ENCODE measurements around the gene UBTF.

Gene UBTF

GRCh38 chr17:44219108-44219615, 313 bp downstream of the UBTF start:
- H3K4me3 ChIP-seq (ENCODE audit: low read depth, low read length) = peak overlapping the region; percentile 37
- TF ChIP-seq CTCF (IDR thresholded peaks at IDR 0.05; ENCODE audit: control insufficient read depth, extremely low read depth, insufficient read depth) = peak; percentile 19; the same call in 1 of the 2 replicates
- no peak for DNase-seq (ENCODE audit: low read depth)

GRCh38 chr17:44218344-44219107, 949 bp downstream of the UBTF start:
- DNase-seq (ENCODE audit: low read depth) = no peak
- peak; percentile 69 for TF ChIP-seq CTCF (IDR thresholded peaks at IDR 0.05; ENCODE audit: control insufficient read depth, extremely low read depth, insufficient read depth)

GRCh38 chr17:44217738-44218343, 1.6 kb downstream of the UBTF start:
- no peak for TF ChIP-seq CTCF (IDR thresholded peaks at IDR 0.05; ENCODE audit: control insufficient read depth, extremely low read depth, insufficient read depth)
- H3K4me3 ChIP-seq (ENCODE audit: low read depth, low read length) = peak overlapping the region; percentile 62
- no peak for DNase-seq (ENCODE audit: low read depth)

More at GRCh38 chr17:44218344-44219107, 949 bp downstream of the UBTF start:
- peak overlapping the region; percentile 62 for H3K4me3 ChIP-seq (ENCODE audit: low read depth, low read length)

- H3K4me3 ChIP-seq (ENCODE audit: low read depth, low read length) = no peak overlapping the region
- DNase-seq (ENCODE audit: low read depth) = no peak
- no peak for TF ChIP-seq CTCF (IDR thresholded peaks at IDR 0.05; ENCODE audit: control insufficient read depth, extremely low read depth, insufficient read depth)
These were observed 2.8 kb downstream of the UBTF start for GRCh38 chr17:44216694-44217093.

GRCh38 chr17:44216173-44216572, 3.3 kb downstream of the UBTF start:
- no peak overlapping the region for H3K4me3 ChIP-seq (ENCODE audit: low read depth, low read length)
- DNase-seq (ENCODE audit: low read depth) = no peak

GRCh38 chr17:44214896-44215295, 4.6 kb downstream of the UBTF start:
- no peak for TF ChIP-seq CTCF (IDR thresholded peaks at IDR 0.05; ENCODE audit: control insufficient read depth, extremely low read depth, insufficient read depth)
- no peak for DNase-seq (ENCODE audit: low read depth)
- H3K4me3 ChIP-seq (ENCODE audit: low read depth, low read length) = no peak overlapping the region

More at GRCh38 chr17:44216173-44216572, 3.3 kb downstream of the UBTF start:
- no peak for TF ChIP-seq CTCF (IDR thresholded peaks at IDR 0.05; ENCODE audit: control insufficient read depth, extremely low read depth, insufficient read depth)

Data from LNCaP clone FGC (cell line).